ES-I3 (cell line): ENCODE measurements around the gene SC5D.

ENCODE experiments used
- H3K36me3 ChIP-seq: 2 replicates; pipeline ENCODE4 v1.6.1; 2013; ENCODE audit warnings: mild to moderate bottlenecking, low read length, control low read depth, moderate library complexity; ENCODE audit not compliant: insufficient read depth
- H3K4me1 ChIP-seq: 2 replicates; pipeline ENCODE4 v1.6.1; 2013; ENCODE audit warnings: mild to moderate bottlenecking, control low read depth, low read length; ENCODE audit not compliant: insufficient read depth
- H3K9ac ChIP-seq: 2 replicates; pipeline ENCODE4 v1.6.1; 2013; ENCODE audit warnings: low read depth, mild to moderate bottlenecking, low read length, moderate library complexity
- H3K9me3 ChIP-seq: 2 replicates; pipeline ENCODE4 v1.6.1; 2013; ENCODE audit warnings: mild to moderate bottlenecking, low read length, moderate library complexity; ENCODE audit not compliant: control insufficient read depth, insufficient read depth

The SC5D gene

GRCh38 chr11:121300972-121301699 is 8.6 kb downstream of the SC5D start:
- Histone ChIP-seq H3K9me3 (no peaks in the 10 kb centered on the region), H3K36me3 (peaks cover 7% of the 10 kb centered on the region), H3K4me1 (peaks cover 38% of the 10 kb centered on the region)

GRCh38 chr11:121304759-121305158 is 12.2 kb downstream of the SC5D start:
- no peaks in the 10 kb centered on the region for H3K9me3 ChIP-seq
- H3K36me3 ChIP-seq, result peaks cover 11% of the 10 kb centered on the region
- H3K9ac ChIP-seq, result no peak overlapping the region
- peaks cover 18% of the 10 kb centered on the region for H3K4me1 ChIP-seq

More at GRCh38 chr11:121300972-121301699, 8.6 kb downstream of the SC5D start:
- no peak overlapping the region for H3K9ac ChIP-seq

- peaks cover 11% of the 10 kb centered on the region for H3K36me3 ChIP-seq
- H3K9me3 ChIP-seq, result no peaks in the 10 kb centered on the region
- H3K9ac ChIP-seq, result no peak overlapping the region
- H3K4me1 ChIP-seq, result no peaks in the 10 kb centered on the region
Measured at GRCh38 chr11:121308816-121309215, 16.2 kb downstream of the SC5D start.

- no peaks in the 10 kb centered on the region for H3K4me1 ChIP-seq
- no peak overlapping the region for H3K9ac ChIP-seq
- peaks cover 9% of the 10 kb centered on the region for H3K36me3 ChIP-seq
- no peaks in the 10 kb centered on the region for H3K9me3 ChIP-seq
Measured at GRCh38 chr11:121309688-121310087, 17.1 kb downstream of the SC5D start.

- H3K36me3 ChIP-seq, result peaks cover 4% of the 10 kb centered on the region
- H3K4me1 ChIP-seq, result no peaks in the 10 kb centered on the region
- no peaks in the 10 kb centered on the region for H3K9me3 ChIP-seq
- no peak overlapping the region for H3K9ac ChIP-seq
Measured at GRCh38 chr11:121310908-121311307, 18.3 kb downstream of the SC5D start.

- Histone ChIP-seq H3K9ac (no peak overlapping the region), H3K9me3 (no peaks in the 10 kb centered on the region), H3K36me3 (peaks cover 4% of the 10 kb centered on the region), H3K4me1 (no peaks in the 10 kb centered on the region)
Measured at GRCh38 chr11:121311373-121311772, 18.8 kb downstream of the SC5D start.

GRCh38 chr11:121312483-121312882 is 19.9 kb downstream of the SC5D start:
- H3K9me3 ChIP-seq, result no peaks in the 10 kb centered on the region
- H3K4me1 ChIP-seq, result no peaks in the 10 kb centered on the region
- no peaks in the 10 kb centered on the region; the same call in 1 of the 2 replicates for H3K36me3 ChIP-seq

GRCh38 chr11:121318848-121319834 is 26.6 kb downstream of the SC5D start:
- no peak overlapping the region for H3K9ac ChIP-seq

More at GRCh38 chr11:121312483-121312882, 19.9 kb downstream of the SC5D start:
- no peak overlapping the region for H3K9ac ChIP-seq

GRCh38 chr11:121321614-121322243 is 29.2 kb downstream of the SC5D start:
- Histone ChIP-seq H3K9ac (no peak overlapping the region), H3K9me3 (no peaks in the 10 kb centered on the region), H3K36me3 (no peaks in the 10 kb centered on the region), H3K4me1 (peaks cover 8% of the 10 kb centered on the region)

More at GRCh38 chr11:121318848-121319834, 26.6 kb downstream of the SC5D start:
- Histone ChIP-seq H3K9me3 (no peaks in the 10 kb centered on the region), H3K4me1 (peaks cover 8% of the 10 kb centered on the region), H3K36me3 (no peaks in the 10 kb centered on the region)

- Histone ChIP-seq H3K9me3 (no peaks in the 10 kb centered on the region), H3K9ac (no peak overlapping the region), H3K36me3 (no peaks in the 10 kb centered on the region), H3K4me1 (peaks cover 8% of the 10 kb centered on the region)
Measured at GRCh38 chr11:121323046-121323607, 30.6 kb downstream of the SC5D start.

GRCh38 chr11:121326230-121326629 is 33.7 kb downstream of the SC5D start:
- Histone ChIP-seq H3K36me3 (no peaks in the 10 kb centered on the region), H3K9ac (no peak overlapping the region), H3K9me3 (no peaks in the 10 kb centered on the region), H3K4me1 (peaks cover 8% of the 10 kb centered on the region)

GRCh38 chr11:121327553-121327952 is 35.0 kb downstream of the SC5D start:
- no peak overlapping the region for H3K9ac ChIP-seq
- peaks cover 8% of the 10 kb centered on the region for H3K4me1 ChIP-seq
- no peaks in the 10 kb centered on the region for H3K36me3 ChIP-seq
- no peaks in the 10 kb centered on the region for H3K9me3 ChIP-seq

- Histone ChIP-seq H3K9me3 (no peaks in the 10 kb centered on the region), H3K4me1 (peaks cover 1% of the 10 kb centered on the region; the same call in 1 of the 2 replicates), H3K36me3 (no peaks in the 10 kb centered on the region), H3K9ac (no peak overlapping the region)
Measured at GRCh38 chr11:121328176-121328966, 35.8 kb downstream of the SC5D start.
